Pulmonary artery endothelial cell (primary cell): Measurements from ENCODE around the gene PRDX6. TPM values are rescaled to one million over a fixed set of nuclear protein-coding genes. Genes with fewer than 3 reads are reported as not detected.
"Not testable (repeated sequence)": the region's sequence is repeated elsewhere in the genome, so short reads cannot be mapped to it uniquely, and the experiment has no call there.

Experiments used
- DNase-seq: peaks from one replicate; pipeline ENCODE4 v3.0.0-alpha.2; 2011; ENCODE audit warnings: low read depth, low spot score
- total RNA-seq: library from RNA; depleted of rRNA; stranded (reverse); fragments of >200 nt; gene quantifications from 2 replicates; pipeline ENCODE4 v1.2.3, GENCODE V29; 2014

Gene PRDX6
- total RNA-seq, 1 donor from 2014 or later: 183 TPM

DNA sequence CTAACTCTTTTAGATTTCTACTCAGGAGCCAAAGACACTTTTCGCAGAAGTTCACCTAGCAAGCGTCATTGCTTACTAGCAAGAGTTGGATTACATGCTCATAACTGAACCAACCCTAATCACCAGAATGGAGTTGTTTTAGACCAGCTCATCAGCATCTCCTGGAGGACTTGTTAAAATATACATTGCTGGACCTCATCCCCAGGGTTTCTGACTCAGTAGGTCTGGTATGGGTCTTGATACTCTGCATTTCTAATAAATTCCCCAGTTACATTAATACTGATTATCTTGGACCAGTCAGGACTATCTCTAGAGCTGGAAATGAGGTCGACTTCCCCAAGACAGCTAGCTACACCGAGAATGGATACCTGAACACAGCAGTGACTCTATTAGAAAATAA lies 9.7 kb upstream of the PRDX6 start:
- no peak for DNase-seq

GRCh38 chr1:173469656-173470055 lies 7.5 kb upstream of the PRDX6 start:
- DNase-seq: no peak

DNA sequence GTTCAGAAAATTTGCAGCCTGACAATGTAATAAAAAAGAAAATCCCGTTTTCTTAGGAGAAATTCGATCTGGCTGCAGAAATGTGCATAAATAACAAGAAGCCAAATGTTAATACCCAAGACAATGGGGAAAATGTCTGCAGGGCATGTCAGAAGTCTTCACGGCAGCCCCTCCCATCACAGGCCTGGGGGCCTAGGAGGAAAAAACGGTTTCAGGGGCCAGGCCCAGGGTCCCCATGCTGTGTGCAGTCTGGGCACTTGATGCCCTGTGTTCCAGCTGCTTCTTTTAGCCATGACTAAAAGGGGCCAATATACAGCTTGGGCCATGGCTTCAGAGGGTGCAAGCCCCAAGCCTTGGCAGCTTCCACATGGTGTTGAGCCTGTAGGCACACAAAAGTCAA lies 6.5 kb upstream of the PRDX6 start:
- DNase-seq: no peak

- peak; percentile 51 for DNase-seq
These were observed 3.5 kb upstream of the PRDX6 start for GRCh38 chr1:173473599-173474011.

GRCh38 chr1:173474097-173474779 lies 2.9 kb upstream of the PRDX6 start:
- no peak for DNase-seq

- not testable (repeated sequence) for DNase-seq
These were observed 2.2 kb upstream of the PRDX6 start for GRCh38 chr1:173474780-173475421.

DNA sequence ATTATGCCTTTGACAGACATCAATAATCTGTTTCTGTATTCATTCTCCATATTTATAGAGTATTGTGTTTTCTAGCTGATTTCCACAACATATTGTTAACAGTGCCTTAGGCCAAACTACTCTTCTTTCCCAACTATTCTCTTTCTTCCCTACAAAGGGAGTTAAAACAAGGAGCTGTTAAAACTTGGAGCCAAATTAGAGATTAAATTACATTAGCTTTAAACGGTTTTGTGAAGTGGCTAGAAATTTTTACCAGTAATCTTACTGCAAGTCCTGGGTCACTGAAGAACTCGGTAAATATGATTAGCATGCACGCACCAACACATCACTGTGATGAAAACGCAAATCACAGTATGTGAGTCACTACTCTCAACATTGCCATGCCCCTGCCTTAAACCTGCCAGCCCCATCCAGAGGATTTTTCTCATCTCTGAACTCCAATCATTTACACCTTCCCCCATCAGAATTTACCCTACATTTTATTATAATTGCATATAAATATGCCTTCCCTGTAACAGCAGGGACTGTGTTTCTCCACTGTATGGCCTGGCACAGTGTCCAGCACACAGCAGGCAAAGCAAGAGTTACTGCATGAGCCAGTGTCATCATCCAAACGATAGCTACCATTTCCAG lies 1.5 kb upstream of the PRDX6 start:
- DNase-seq: no peak

DNA sequence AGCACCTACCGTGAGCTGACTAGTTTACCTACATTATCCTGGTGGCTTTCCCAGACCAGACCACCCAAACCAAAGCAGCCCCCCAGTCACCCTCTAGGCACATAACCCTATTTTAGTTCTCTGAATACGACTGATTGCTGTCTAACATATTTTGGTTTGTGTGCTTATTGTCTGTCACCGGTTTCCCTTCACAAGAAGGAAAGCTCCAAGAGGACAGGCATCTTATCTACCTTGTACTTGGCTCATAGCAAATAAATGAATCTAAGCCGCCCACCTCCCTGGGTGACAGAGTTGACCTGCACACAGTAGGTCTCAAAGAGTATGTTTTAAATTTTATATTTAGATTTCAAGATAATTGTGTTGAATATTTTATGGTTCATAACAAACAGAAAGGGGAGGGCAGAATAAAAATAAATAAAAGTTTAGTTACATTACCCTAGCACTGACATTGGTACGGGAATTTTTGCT lies 904 bp upstream of the PRDX6 start:
- no peak for DNase-seq

GRCh38 chr1:173476665-173477285 lies 360 bp upstream of the PRDX6 start:
- DNase-seq: peak; percentile 17

DNA sequence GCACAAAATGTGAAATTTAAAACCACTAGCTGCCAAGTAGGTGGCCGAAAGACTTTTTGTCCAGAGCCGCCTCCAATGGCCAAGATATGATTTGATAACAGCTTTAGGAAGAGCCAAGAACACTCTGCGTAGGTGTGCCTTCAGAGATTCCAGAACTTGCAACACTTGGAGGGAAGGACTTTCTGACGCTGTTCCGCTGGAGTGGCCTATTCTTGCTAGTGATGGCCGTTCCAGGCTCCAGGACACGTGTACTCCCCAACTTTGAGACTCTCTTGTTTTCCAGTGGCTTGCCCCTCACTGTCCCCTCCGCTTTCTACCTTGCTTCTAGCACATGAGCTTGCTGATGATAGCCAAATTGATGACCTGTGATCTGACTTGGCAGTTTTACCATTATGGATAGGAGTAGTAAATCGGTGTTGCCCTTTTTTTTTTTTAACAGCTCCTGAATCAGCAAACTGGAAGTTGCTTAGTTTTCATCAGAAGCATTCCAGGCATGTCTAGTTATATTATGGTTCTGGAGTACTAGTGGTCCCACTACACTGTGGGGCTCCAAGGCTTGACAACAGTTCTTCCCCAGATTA lies 1.0 kb downstream of the PRDX6 start:
- DNase-seq: peak; percentile 15

- DNase-seq: no peak
These were observed 2.5 kb downstream of the PRDX6 start for GRCh38 chr1:173479649-173480048.

DNA sequence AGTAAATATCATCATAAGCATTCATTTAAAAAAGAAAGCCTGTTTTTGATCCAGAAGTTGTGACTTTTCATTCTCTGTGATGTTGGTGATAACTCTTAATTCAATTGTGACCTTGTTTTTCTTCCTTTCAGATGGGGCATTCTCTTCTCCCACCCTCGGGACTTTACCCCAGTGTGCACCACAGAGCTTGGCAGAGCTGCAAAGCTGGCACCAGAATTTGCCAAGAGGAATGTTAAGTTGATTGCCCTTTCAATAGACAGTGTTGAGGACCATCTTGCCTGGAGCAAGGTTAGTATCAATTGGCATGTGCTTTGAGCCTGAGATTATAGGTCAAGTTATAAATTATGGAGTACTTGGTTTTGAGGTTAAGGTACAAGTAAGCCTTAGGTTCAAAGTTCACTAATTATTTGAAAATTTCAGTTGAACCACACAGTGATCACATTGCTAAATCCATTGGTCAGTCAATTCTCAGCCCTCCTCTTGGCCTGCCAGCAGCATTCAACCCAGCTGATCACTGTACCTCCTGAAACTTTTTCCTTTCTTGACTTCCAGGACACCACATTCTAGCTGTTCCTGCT lies 4.1 kb downstream of the PRDX6 start:
- DNase-seq: no peak

DNA sequence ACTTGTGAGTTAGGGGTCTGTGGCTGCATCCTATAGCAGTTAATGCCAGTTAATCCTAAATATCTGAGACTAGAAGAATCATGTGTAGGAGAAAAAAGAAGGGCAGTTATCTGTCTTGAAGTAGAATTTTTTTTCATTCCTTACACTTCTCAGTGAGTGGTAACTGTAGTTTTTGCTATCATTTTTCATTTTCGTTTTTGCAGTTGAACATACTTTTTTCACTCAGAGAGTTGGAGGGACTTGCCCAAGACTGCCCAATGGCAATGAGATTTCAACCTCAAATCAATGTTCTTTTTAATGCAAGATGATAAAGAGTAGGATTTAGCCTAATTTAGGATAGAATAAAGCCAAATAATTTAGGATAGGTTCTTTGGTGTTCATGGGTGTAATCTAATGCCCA lies 5.5 kb downstream of the PRDX6 start:
- DNase-seq: no peak

DNA sequence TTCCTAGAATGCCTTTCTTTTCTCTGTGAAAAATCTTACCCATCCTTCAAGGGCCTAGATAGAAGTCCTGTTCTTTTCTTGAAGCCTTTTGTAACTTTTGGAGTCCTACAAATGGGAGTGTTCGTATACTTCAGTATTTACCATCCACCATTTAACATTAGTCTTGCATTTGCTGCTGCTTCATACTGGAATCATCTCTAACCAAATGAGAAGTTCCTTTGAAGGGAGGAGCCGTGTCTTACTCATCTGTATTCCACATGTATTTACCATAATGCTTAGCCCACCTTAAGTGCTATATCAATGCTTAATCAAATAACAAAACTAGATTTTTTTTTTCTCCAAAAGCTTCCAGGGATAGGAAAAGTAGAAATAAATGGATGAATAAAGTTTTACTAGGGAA lies 7.1 kb downstream of the PRDX6 start:
- no peak for DNase-seq

- no peak for DNase-seq
These were observed 8.3 kb downstream of the PRDX6 start for GRCh38 chr1:173485401-173485800.

- no peak for DNase-seq
These were observed 10.9 kb downstream of the PRDX6 start for GRCh38 chr1:173488001-173488400.

- DNase-seq: no peak
These were observed 12.0 kb downstream of the PRDX6 start for GRCh38 chr1:173489149-173489600.

DNA sequence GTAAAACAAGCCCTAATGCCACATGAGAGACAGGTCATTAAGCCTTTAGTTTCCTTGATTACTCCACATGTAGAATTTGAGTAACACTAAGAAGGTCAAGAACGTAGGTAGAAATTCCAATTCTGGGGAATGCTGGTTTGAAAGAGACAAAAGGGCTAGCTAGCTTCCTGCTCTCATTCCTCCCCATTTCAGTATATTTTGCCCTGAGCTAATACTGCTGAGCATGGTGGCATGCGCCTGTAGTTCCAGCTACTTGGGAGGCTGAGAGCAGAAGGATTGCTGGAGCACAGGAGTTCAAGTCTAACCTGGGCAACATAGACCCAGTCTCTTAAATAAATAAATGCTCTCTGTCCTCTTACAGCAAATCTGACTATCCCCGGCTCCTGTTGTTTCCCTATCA lies 12.8 kb downstream of the PRDX6 start:
- DNase-seq: no peak

DNA sequence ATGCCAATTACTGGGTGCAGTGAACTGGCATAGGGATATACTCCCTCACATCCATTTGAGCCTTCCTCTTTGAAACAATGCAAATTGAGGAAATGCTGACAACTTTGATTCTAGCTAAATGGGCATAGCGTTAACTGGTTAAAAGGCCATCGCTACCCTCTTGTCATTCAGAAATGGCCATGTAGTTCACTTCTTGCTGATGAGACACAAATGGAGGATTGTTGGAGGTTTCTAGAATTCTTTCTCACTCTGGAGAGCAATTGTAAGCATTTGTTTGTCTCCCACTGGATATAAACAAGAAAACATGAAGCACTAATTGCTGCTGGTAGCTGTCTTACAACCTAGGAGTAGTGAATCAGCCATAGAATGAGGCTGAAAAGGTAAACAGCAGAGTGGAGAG lies 14.4 kb downstream of the PRDX6 start:
- no peak for DNase-seq

DNA sequence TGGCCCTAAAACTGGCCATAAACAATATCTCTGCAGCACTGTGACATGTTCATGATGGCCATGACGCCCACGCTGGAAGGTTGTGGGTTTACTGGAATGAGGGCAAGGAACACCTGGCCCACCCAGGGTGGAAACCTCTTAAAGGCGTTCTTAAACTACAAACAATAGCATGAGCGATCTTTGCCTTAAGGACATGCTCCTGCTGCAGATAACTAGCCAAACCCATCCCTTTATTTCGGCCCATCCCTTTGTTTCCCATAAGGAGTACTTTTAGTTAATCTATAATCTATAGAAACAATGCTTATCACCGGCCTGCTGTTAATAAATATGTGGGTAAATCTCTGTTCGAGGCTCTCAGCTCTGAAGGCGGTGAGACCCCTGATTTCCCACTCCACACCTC lies 16.0 kb downstream of the PRDX6 start:
- DNase-seq: not testable (repeated sequence)

GRCh38 chr1:173495609-173496267 lies 18.6 kb downstream of the PRDX6 start:
- no peak for DNase-seq
